SIG-M5 treated with dmso at 0.1 percent for 504 hours (cell line): ENCODE data around the gene UBE2N.

ENCODE experiments used
- DNase-seq: peaks from one replicate; lab custom pipeline; 2025; ENCODE audit not compliant: unreplicated experiment; lab: John Stamatoyannopoulos, UW

UBE2N gene

GRCh38 chr12:93361151-93361919, 80.4 kb downstream of the UBE2N start:
- no peak for DNase-seq

DNA sequence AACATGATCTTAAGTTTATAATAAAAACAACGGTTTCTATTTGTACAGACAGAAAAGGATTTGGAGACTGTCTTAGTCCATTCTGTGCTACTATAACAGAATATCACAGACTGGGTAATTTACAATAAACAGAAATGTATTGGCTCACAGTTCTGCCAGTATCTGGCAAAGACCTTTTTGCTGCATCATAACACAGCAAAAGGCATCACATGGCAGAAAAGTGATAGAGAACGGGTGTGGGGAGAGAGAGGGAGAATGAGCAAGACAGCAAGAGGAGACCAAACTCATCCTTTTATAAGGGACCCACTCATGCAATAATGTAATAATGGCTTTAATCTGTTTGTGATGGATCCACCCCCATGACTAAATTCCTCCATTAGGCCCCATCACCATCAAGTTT, 81.1 kb downstream of the UBE2N start:
- no peak for DNase-seq

GRCh38 chr12:93358821-93359220, 82.9 kb downstream of the UBE2N start:
- DNase-seq = no peak

DNA sequence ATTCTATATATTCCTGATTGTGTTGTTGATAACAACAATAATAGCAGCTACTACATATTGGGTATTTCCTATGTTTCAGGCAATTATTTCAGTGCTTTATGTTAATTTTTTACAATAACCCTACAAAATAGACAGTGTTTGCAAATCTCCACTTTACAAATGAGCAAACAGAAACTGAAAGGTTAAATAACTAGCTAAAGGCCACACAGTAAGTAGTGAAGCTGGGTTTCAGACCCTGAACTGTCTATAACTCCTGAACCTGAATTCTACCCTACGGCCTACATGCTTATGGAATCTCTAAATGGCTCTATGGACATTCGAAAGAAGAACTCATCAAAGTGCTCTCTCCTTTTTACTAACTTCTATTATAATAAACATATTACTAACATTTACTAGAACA, 83.7 kb downstream of the UBE2N start:
- no peak for DNase-seq

DNA sequence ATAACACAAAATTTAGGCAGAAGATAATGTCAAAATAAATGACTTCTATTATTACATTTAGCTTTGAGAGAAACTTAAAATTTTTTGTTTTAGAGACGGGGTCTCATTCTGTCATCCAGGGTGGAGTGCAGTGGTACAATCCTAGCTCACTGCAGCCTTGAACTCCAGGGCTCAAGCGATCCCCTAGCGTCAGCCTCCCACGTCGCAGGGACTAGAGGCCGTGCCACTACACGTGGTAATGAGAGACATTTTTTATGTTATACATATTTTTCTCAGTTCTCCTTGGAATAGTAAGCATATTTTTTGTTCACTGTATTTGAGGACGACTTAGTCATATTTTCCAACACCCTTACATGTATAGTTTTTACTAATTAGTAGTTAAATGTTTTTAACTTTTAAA, 85.5 kb downstream of the UBE2N start:
- DNase-seq = no peak
